ENCODE results near the gene C10orf143.

Gene C10orf143

DNA sequence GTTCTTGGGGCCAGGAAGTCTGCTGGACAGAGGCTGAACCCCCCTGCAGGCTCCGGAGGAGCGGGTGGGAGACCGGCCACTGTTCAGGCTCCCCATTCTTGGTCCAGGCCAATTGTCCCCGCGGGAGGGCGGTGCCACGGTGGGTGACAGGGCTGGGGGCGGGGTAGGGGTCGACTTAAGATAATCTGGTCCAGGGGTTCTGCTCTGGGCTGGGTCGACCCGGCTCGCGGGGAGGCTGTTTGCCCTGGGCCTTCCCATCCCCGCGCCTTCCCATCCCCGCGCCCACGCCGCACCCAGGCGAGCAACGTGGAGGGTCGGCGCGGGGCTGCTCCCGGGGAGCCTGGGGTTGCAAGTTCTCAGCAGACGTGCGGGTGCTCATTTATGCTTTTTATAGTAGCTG, 18.3 kb upstream of the C10orf143 start:
- Histone ChIP-seq H3K9me3 (ENCODE audit: low read length) (no peaks in the 10 kb centered on the region), H3K9me2 (ENCODE audit: low read depth, low read length) (no peaks in the 10 kb centered on the region), H3K79me2 (ENCODE audit: insufficient read depth, low read length) (no peaks in the 10 kb centered on the region), H3K4me3 (ENCODE audit: low read depth, low read length, poor library complexity, severe bottlenecking) (no peak overlapping the region), H3K27ac (ENCODE audit: low read depth, low read length, poor library complexity, severe bottlenecking) (no peak overlapping the region), H3K9ac (ENCODE audit: low read length) (no peak overlapping the region), H3K27me3 (ENCODE audit: insufficient read depth, low read length) (no peaks in the 10 kb centered on the region), H3K4me2 (ENCODE audit: low read length) (no peak overlapping the region), H3K36me3 (ENCODE audit: insufficient read depth, low read length) (no peaks in the 10 kb centered on the region), H3F3A (ENCODE audit: insufficient read depth, low read length) (no peaks in the 10 kb centered on the region), H3K4me1 (ENCODE audit: insufficient read depth, low read length, severe bottlenecking) (peaks cover 4% of the 10 kb centered on the region), H4K20me1 (ENCODE audit: insufficient read depth, low read length) (no peaks in the 10 kb centered on the region), H2AFZ (ENCODE audit: low read length) (no peak overlapping the region)
- TF ChIP-seq EZH2 (IDR thresholded peaks at IDR 0.05; ENCODE audit: borderline replicate concordance, low read length) = no peak
- TF ChIP-seq CTCF (IDR thresholded peaks at IDR 0.05; ENCODE audit: low read length) = no peak

DNA sequence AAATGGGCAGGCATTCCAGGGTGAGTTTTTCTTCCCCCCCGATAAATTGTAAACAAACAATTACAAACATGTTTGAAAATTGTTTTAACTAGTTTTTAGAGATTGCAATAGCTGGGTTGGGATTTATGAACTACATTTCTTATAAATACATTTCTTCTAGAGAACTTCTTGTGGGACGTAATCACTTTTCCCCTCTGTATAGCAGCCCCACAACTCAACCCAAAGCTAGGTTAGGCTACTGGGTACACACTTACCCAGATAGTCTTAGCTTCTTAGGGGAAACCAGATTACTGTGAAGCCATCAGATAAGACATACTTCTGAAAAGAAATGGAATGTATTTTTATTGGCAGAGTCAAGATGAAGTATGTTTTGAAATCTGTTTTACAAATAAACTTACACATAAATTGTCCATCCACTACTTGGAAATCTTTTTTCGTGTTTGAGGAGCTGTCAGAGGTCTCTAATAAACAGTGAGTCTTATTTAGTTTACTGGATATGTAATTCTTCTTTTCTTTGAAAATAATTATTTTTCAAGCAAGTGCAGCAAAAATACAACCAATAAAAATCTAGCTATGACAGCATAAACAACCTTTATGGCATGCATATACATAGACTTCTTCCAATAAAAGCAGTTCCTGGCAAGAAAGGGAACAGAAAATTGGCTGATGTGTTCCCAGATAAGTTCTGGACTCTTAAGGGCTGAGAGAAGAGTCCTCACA, 17.6 kb upstream of the C10orf143 start:
- Histone ChIP-seq H4K20me1 (ENCODE audit: insufficient read depth, low read length) (no peaks in the 10 kb centered on the region), H3K9me2 (ENCODE audit: low read depth, low read length) (no peaks in the 10 kb centered on the region), H3K4me1 (ENCODE audit: insufficient read depth, low read length, severe bottlenecking) (peaks cover 4% of the 10 kb centered on the region), H2AFZ (ENCODE audit: low read length) (no peak overlapping the region), H3K4me3 (ENCODE audit: low read depth, low read length, poor library complexity, severe bottlenecking) (no peak overlapping the region), H3K36me3 (ENCODE audit: insufficient read depth, low read length) (no peaks in the 10 kb centered on the region), H3F3A (ENCODE audit: insufficient read depth, low read length) (no peaks in the 10 kb centered on the region), H3K27me3 (ENCODE audit: insufficient read depth, low read length) (no peaks in the 10 kb centered on the region), H3K4me2 (ENCODE audit: low read length) (no peak overlapping the region), H3K27ac (ENCODE audit: low read depth, low read length, poor library complexity, severe bottlenecking) (no peak overlapping the region), H3K79me2 (ENCODE audit: insufficient read depth, low read length) (no peaks in the 10 kb centered on the region), H3K9me3 (ENCODE audit: low read length) (no peaks in the 10 kb centered on the region), H3K9ac (ENCODE audit: low read length) (no peak overlapping the region)
- no peak for TF ChIP-seq EZH2 (IDR thresholded peaks at IDR 0.05; ENCODE audit: borderline replicate concordance, low read length)
- TF ChIP-seq CTCF (IDR thresholded peaks at IDR 0.05; ENCODE audit: low read length) = no peak; the same call in 1 of the 2 replicates

GRCh38 chr10:130127364-130128061, 16.9 kb upstream of the C10orf143 start:
- H3K9ac ChIP-seq (ENCODE audit: low read length) = no peak overlapping the region
- no peak overlapping the region for H3K4me2 ChIP-seq (ENCODE audit: low read length)

More at GRCh38 chr10:130127364-130128061, 16.9 kb upstream of the C10orf143 start:
- peaks cover 4% of the 10 kb centered on the region for H3K4me1 ChIP-seq (ENCODE audit: insufficient read depth, low read length, severe bottlenecking)
- no peaks in the 10 kb centered on the region for H3K27me3 ChIP-seq (ENCODE audit: insufficient read depth, low read length)
- no peaks in the 10 kb centered on the region for H3K79me2 ChIP-seq (ENCODE audit: insufficient read depth, low read length)
- no peaks in the 10 kb centered on the region for H3K9me3 ChIP-seq (ENCODE audit: low read length)
- no peaks in the 10 kb centered on the region for H3K9me2 ChIP-seq (ENCODE audit: low read depth, low read length)
- no peaks in the 10 kb centered on the region for H3K36me3 ChIP-seq (ENCODE audit: insufficient read depth, low read length)
- TF ChIP-seq EZH2 (IDR thresholded peaks at IDR 0.05; ENCODE audit: borderline replicate concordance, low read length) = no peak
- peak; percentile 78 for TF ChIP-seq CTCF (IDR thresholded peaks at IDR 0.05; ENCODE audit: low read length)
- H4K20me1 ChIP-seq (ENCODE audit: insufficient read depth, low read length) = no peaks in the 10 kb centered on the region
- H3K4me3 ChIP-seq (ENCODE audit: low read depth, low read length, poor library complexity, severe bottlenecking) = no peak overlapping the region
- H3F3A ChIP-seq (ENCODE audit: insufficient read depth, low read length) = no peaks in the 10 kb centered on the region
- no peak overlapping the region for H2AFZ ChIP-seq (ENCODE audit: low read length)
- H3K27ac ChIP-seq (ENCODE audit: low read depth, low read length, poor library complexity, severe bottlenecking) = no peak overlapping the region
